Lung (tissue), 16 donors: ENCODE measurements around the gene IGDCC3. TPM values are rescaled to one million over a fixed set of nuclear protein-coding genes. Genes with fewer than 3 reads are reported as not detected.

ENCODE experiments used
- ATAC-seq: fragments of 200-7000 bp; cut with Tn5 transposase; one replicate; pipeline ENCODE4 v1.9.1; 2020; ENCODE audit warnings: moderate number of reproducible peaks; ENCODE audit not compliant: insufficient read depth, low FRiP score
- DNase-seq, 3 donors: peaks; one replicate each; pipeline ENCODE4 v3.0.0-alpha.2; 2013 to 2017
- H3K27ac ChIP-seq, 2 donors: one replicate each; pipeline ENCODE4 v1.5.1; 2013; ENCODE audit warnings: mild to moderate bottlenecking in 2 of 2, moderate library complexity in 2 of 2, control low read depth in 1 of 2, inconsistent platforms in 1 of 2, low read depth in 1 of 2, low read length in 1 of 2
- H3K27me3 ChIP-seq, 3 donors: one replicate each; pipeline ENCODE4 v1.5.1; 2013; ENCODE audit warnings: low read length in 2 of 3; ENCODE audit not compliant: control insufficient read depth in 3 of 3, insufficient read depth in 3 of 3
- H3K36me3 ChIP-seq, 4 donors: one replicate each; pipeline ENCODE4 v1.5.1; 2013; ENCODE audit warnings: low read length in 4 of 4, mild to moderate bottlenecking in 1 of 4, moderate library complexity in 1 of 4; ENCODE audit not compliant: control insufficient read depth in 4 of 4, insufficient read depth in 4 of 4
- H3K4me1 ChIP-seq, 5 donors: one replicate each; pipeline ENCODE4 v1.5.1; 2013; ENCODE audit warnings: low read length in 5 of 5, mild to moderate bottlenecking in 2 of 5, moderate library complexity in 1 of 5; ENCODE audit not compliant: control insufficient read depth in 5 of 5, insufficient read depth in 5 of 5
- H3K4me3 ChIP-seq: one replicate; pipeline ENCODE4 v1.5.1; 2013; ENCODE audit warnings: mild to moderate bottlenecking, control low read depth, moderate library complexity
- H3K9ac ChIP-seq, 2 donors: one replicate each; pipeline ENCODE4 v1.5.1; 2013; ENCODE audit warnings: low read length in 2 of 2, control low read depth in 1 of 2; ENCODE audit not compliant: insufficient read depth in 1 of 2
- H3K9me3 ChIP-seq, 4 donors: one replicate each; pipeline ENCODE4 v1.5.1; 2013; ENCODE audit warnings: low read length in 3 of 4, mild to moderate bottlenecking in 1 of 4, moderate library complexity in 1 of 4; ENCODE audit not compliant: control insufficient read depth in 4 of 4, insufficient read depth in 3 of 4
- CTCF ChIP-seq: IDR thresholded peaks from 2 replicates; pipeline ENCODE4 v1.5.1; 2012; ENCODE audit warnings: mild to moderate bottlenecking; ENCODE audit errors: control extremely low read depth, extremely low read depth
- WGBS, 2 donors: extraction: QIAGEN DNeasy Blood & Tissue Kit; methylation state at CpG; one replicate each; pipeline ENCODE4 v1.1.7; 2013; 5-methylcytosine and 5-hydroxymethylcytosine counted together
- long read RNA-seq, 5 donors: transcript quantifications; one replicate each; lab custom pipeline, GENCODE V29; 2026
- polyA plus RNA-seq, 2 donors: library from polyadenylated mRNA; stranded (reverse); fragments of 200-250 nt; gene quantifications; one replicate each; pipeline ENCODE4 v1.2.1, GENCODE V29; 2013
- total RNA-seq, 2 donors: library from RNA; depleted of rRNA in 1 of 2; stranded (reverse); fragments of >200 nt in 1 of 2; gene quantifications; one replicate each; pipeline ENCODE4 v1.2.1, GENCODE V29; 2014 to 2021
- donor health status: control.
- donor health status: control.
- donor health status: Bipolar disorder and iron deficiency.
- donor health status: healthy.
- donor health status: DM: yes; HTN: yes; CAD: no.

The IGDCC3 gene
- total RNA-seq (1 to 10 TPM in 1 of 2 donors, under 1 TPM in 1; 0.09 to 1.3 TPM), polyA plus RNA-seq (not detected)
- long read RNA-seq, donor 1 = 0 reads
- long read RNA-seq, donor 2 = 0 reads
- long read RNA-seq, donor 3 = 0 reads
- long read RNA-seq, donor 4 = 0 reads
- long read RNA-seq, donor 5, full-length matches to known transcripts = 1 of 1 reads
- long read RNA-seq, donor 5, partial matches to known transcripts = 0 of 1 reads
- long read RNA-seq, donor 5, other reads (novel, unspliced or antisense) = 0 of 1 reads

GRCh38 chr15:65377976-65378366, at the start of gene IGDCC3:
IGDCC3 (minus strand) TSS chr15:65378002; CDS start chr15:65377788, 214 bp downstream.
- ATAC-seq (no peak), DNase-seq (peak; percentile 87 to 91 (median 89))
- Histone ChIP-seq H3K27me3 (no peaks in the 10 kb centered on the region), H3K9me3 (peaks cover 0 to 4% (median 0%) of the 10 kb centered on the region in 4 donors), H3K4me1 (peaks cover 0 to 29% (median 10%) of the 10 kb centered on the region in 5 donors), H3K36me3 (peaks cover 0 to 19% (median 4%) of the 10 kb centered on the region in 4 donors), H3K27ac (no peak within 1 kb of the TSS), H3K4me3 (peak within 1 kb of the TSS; percentile 35), H3K9ac (peak within 1 kb of the TSS in 1 of 2 donors; percentile 67)
- TF ChIP-seq CTCF = no peak
- WGBS, 2 donors = 1% methylated on average over 30 to 42 of the region's 42 CpGs

GRCh38 chr15:65426216-65426853, 48.5 kb upstream of the IGDCC3 start:
- 78 to 83% methylated on average over 2 of the region's 2 CpGs for WGBS, 2 donors
- no peaks in the 10 kb centered on the region for H3K36me3 ChIP-seq
- H3K4me1 ChIP-seq = peaks cover 0 to 9% (median 2%) of the 10 kb centered on the region in 5 donors
- peaks cover 0 to 2% (median 0%) of the 10 kb centered on the region in 4 donors for H3K9me3 ChIP-seq
- H3K4me3 ChIP-seq = no peak overlapping the region
- DNase-seq = no peak
- H3K27ac ChIP-seq = no peak overlapping the region
- no peak for ATAC-seq
- H3K9ac ChIP-seq = no peak overlapping the region
- no peak for TF ChIP-seq CTCF
- peaks cover 0 to 5% (median 0%) of the 10 kb centered on the region in 3 donors for H3K27me3 ChIP-seq

GRCh38 chr15:65424683-65425082, 46.9 kb upstream of the IGDCC3 start:
- Histone ChIP-seq H3K4me3 (no peak overlapping the region), H3K9ac (no peak overlapping the region), H3K9me3 (peaks cover 0 to 2% (median 0%) of the 10 kb centered on the region in 4 donors), H3K27ac (no peak overlapping the region), H3K4me1 (peaks cover 0 to 17% (median 13%) of the 10 kb centered on the region in 5 donors), H3K36me3 (no peaks in the 10 kb centered on the region), H3K27me3 (peaks cover 0 to 5% (median 0%) of the 10 kb centered on the region in 3 donors)
- 91 to 97% methylated on average over 5 of the region's 5 CpGs for WGBS, 2 donors
- no peak for TF ChIP-seq CTCF
- DNase-seq (no peak), ATAC-seq (no peak)
